ENCODE data around the gene ANXA9.

The ANXA9 gene

GRCh38 chr1:151005729-151006319, 23.7 kb downstream of the ANXA9 start:
- DNase-seq (ENCODE audit: low read depth) = no peak

- no peak for DNase-seq (ENCODE audit: low read depth)
Measured at GRCh38 chr1:151006327-151007052, 24.4 kb downstream of the ANXA9 start, which contains the start of gene MINDY1. Gene MINDY1 (minus strand): TSS chr1:151006902. CDS start chr1:151002617, 4,285 bp downstream.

GRCh38 chr1:151007853-151008243, 25.8 kb downstream of the ANXA9 start:
- no peak for DNase-seq (ENCODE audit: low read depth)

GRCh38 chr1:151008244-151009205, 26.4 kb downstream of the ANXA9 start, which contains the start of gene PRUNE1:
Gene PRUNE1 (plus strand): TSS chr1:151008449. CDS start chr1:151008633, 184 bp downstream.
- DNase-seq (ENCODE audit: low read depth) = peak; percentile 91

- DNase-seq (ENCODE audit: low read depth) = no peak
Measured at GRCh38 chr1:151009206-151009587, 27.1 kb downstream of the ANXA9 start.

GRCh38 chr1:151009674-151010345, 27.7 kb downstream of the ANXA9 start:
- no peak for DNase-seq (ENCODE audit: low read depth)

GRCh38 chr1:151010346-151010726, 28.2 kb downstream of the ANXA9 start:
- no peak for DNase-seq (ENCODE audit: low read depth)

GRCh38 chr1:151011154-151011850, 29.2 kb downstream of the ANXA9 start:
- no peak for DNase-seq (ENCODE audit: low read depth)

- DNase-seq (ENCODE audit: low read depth) = no peak
Measured at GRCh38 chr1:151012684-151013471, 30.8 kb downstream of the ANXA9 start.

- no peak for DNase-seq (ENCODE audit: low read depth)
Measured at GRCh38 chr1:151013518-151013917, 31.4 kb downstream of the ANXA9 start.

GRCh38 chr1:151024540-151025146, 42.6 kb downstream of the ANXA9 start:
- DNase-seq (ENCODE audit: low read depth) = peak; percentile 69

GRCh38 chr1:151026460-151026859, 44.4 kb downstream of the ANXA9 start:
- no peak for DNase-seq (ENCODE audit: low read depth)

- DNase-seq (ENCODE audit: low read depth) = no peak
Measured at GRCh38 chr1:151032164-151032563, 50.1 kb downstream of the ANXA9 start.

- no peak for DNase-seq (ENCODE audit: low read depth)
Measured at GRCh38 chr1:151035167-151035566, 53.1 kb downstream of the ANXA9 start.

- DNase-seq (ENCODE audit: low read depth) = no peak
Measured at GRCh38 chr1:151036356-151036755, 54.3 kb downstream of the ANXA9 start, which contains the start of gene BNIPL. Gene BNIPL (plus strand): TSS chr1:151036586. CDS start chr1:151036726, 140 bp downstream.

- DNase-seq (ENCODE audit: low read depth) = no peak
Measured at GRCh38 chr1:151037032-151037431, 54.9 kb downstream of the ANXA9 start.

GRCh38 chr1:151039521-151039920, 57.4 kb downstream of the ANXA9 start:
- no peak for DNase-seq (ENCODE audit: low read depth)

- no peak for DNase-seq (ENCODE audit: low read depth)
Measured at GRCh38 chr1:151043163-151043562, 61.1 kb downstream of the ANXA9 start.
